Stimulated activated CD8-positive, alpha-beta memory T cell treated with anti-CD3 and anti-CD28 coated beads, Interleukin-7, amount 100 ng/mL, for 24 hours (primary cell): Measurements from ENCODE around the gene CCL8.

Experiments used
- DNase-seq: peaks from one replicate; pipeline ENCODE4 v3.0.0-alpha.2; 2020; ENCODE audit warnings: low read depth

Gene CCL8

GRCh38 chr17:34367486-34368195, 48.4 kb downstream of the CCL8 start:
- no peak for DNase-seq

GRCh38 chr17:34368196-34368945, 49.1 kb downstream of the CCL8 start:
- no peak for DNase-seq

- DNase-seq, result no peak
Measured at GRCh38 chr17:34368946-34369500, 49.8 kb downstream of the CCL8 start.

- DNase-seq, result no peak
Measured at GRCh38 chr17:34369571-34369970, 50.3 kb downstream of the CCL8 start.

GRCh38 chr17:34370376-34370996, 51.3 kb downstream of the CCL8 start:
- no peak for DNase-seq

- no peak for DNase-seq
Measured at GRCh38 chr17:34370997-34371395, 51.8 kb downstream of the CCL8 start.
